ENCODE results near the gene SAMD11.
"Not testable (repeated sequence)": the region's sequence is repeated elsewhere in the genome, so short reads cannot be mapped to it uniquely, and the experiment has no call there.

The SAMD11 gene

DNA sequence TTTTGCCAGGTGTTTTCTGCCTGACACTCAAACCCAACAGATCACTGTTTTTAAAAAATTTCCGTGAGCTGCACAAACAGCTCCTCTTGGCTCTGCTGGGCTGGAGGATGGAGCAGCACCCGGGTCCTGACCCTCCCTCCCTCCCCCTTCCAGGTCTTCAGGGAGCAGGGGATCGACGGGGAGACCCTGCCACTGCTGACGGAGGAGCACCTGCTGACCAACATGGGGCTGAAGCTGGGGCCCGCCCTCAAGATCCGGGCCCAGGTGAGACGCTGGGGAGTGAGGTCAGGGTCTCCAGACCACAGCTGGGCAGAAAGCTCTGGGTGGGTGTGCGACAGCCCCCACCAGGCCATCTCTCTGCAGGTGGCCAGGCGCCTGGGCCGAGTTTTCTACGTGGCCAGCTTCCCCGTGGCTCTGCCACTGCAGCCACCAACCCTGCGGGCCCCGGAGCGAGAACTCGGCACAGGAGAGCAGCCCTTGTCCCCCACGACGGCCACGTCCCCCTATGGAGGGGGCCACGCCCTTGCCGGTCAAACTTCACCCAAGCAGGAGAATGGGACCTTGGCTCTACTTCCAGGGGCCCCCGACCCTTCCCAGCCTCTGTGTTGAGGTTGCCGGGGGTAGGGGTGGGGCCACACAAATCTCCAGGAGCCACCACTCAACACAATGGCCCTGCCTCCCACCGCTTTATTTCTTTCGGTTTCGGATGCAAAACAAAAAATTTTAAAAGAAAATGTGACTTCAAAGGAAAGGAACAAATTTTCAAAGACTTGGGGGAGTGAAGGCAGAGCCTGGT, 20.0 kb downstream of the SAMD11 start:
- no peak for DNase-seq (ENCODE audit: low spot score)

DNA sequence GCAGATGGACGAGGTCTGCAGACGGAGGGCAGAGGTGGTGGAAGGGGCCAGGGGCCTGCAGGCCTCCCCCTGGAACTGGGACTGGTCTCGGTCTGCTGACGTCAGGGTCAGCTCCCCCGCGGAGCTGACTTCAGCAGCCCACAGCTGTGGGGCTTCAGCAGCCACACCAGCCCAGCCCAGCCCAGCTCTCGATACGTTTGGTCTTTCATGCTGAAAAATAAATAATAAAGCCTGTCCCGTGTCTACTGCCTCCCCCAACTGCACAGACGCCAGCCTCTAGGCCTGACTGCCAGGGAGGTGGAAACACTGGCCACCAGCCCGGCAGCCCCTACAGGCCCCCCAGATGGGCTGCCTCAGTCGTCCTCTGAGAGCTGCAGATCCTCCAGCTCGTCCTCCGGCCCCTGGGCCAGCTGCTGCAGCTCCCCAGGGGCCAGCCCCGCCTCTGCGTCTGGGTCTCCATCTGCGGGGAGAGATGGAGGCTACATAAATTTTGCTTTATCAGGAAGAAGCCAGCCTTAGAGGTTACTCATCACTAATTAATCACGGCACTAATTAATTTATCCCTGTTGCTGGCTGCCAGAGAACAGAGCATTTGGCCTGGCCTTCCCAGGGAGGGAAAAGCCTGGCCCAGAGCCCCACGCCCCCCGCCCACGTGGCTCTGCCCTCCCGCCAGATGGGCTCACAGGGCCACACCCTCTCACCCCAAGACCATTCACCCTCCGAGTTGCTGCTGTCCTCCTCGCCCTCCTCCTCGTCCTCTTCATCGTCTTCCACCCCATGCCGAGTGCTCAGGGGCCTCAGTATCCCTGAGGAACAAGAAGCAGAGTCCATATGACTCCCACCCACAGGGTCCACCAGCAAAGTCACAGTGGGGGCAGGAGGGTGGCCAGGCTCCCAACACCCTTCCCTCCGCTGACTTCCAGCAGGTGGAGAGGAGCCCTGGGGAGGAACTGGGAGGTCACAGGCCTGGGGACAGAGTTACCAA, 20.9 kb downstream of the SAMD11 start:
- DNase-seq (ENCODE audit: low spot score), result no peak

DNA sequence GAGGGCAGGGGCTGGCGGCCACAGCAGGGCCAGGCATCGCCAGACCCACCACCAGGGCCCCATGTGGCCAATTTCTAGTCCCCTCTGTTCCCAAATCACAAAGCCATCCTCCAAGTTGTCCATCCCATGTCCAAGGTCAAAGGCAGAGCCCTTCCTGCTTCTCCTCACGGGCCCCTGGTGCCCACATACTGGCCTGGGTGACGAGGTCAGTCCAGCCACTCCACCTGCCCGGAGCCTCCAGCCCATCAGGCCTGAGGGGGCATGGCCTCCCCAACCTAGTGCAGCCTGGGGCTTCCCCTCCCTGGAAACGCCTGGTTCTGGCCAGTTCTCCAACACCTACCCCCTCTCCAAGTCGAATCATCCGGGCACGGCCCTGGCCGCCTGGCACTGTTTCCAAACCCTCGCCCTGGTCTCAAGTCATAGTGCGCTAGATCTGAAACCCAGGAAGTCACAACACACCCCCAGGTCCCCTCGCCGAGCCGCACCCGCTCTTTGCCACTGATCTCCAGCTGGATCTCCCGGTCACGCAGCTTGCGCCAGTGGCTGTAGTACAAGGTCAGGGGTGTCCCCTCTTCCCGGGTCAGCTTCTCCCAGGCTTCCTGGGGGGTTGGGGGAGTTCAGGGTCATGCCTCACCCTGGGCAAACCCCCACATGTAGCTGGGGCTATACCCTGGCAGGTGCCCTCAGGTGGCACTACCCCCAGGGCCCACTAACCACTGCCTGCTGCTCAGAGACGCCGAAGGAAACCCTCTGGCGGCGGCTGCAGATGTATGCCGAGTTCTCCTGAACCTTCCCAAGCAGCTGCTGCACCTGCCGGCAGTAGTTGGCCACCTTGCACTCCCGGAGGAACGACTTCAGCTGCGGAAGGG, 22.2 kb downstream of the SAMD11 start:
- DNase-seq (ENCODE audit: low spot score), result no peak

DNA sequence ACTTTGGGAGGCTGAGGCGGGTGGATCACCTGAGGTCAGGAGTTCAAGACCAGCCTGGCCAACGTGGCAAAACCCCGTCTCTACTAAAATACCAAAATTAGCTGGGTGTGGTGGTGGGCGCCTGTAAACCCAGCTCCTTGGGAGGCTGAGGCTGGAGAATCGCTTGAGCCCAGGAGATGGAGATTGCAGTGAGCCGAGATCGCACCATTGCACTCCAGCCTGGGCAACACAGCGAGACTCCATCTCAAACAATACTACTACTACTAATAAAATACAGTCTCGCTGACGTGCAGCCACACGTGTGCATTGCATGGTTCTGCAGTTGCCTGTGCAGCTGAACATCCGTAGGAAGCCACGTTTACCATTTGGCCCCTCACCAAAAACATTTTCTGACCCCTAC, 23.1 kb downstream of the SAMD11 start:
- DNase-seq (ENCODE audit: low spot score), result not testable (repeated sequence)

DNA sequence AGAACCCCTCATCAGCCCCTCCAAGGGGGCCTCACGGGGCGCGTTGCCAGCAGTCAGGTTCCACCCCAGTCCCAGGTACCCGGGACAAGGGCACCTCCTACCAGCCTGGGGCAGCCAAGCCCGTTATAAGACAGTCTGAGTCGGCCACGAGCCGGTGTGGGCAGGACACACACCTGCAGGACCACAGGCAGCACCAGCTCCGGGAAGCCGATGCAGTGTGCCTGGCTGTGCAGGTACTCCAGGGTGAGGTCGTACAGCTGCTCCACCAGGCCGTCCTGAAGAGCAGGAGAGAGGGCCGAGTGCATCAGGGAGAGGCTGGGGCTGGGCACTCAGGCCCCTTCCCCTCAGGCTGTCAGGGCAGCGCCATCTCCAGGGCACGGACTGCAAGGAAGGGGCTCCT, 24.2 kb downstream of the SAMD11 start:
- no peak for DNase-seq (ENCODE audit: low spot score)

DNA sequence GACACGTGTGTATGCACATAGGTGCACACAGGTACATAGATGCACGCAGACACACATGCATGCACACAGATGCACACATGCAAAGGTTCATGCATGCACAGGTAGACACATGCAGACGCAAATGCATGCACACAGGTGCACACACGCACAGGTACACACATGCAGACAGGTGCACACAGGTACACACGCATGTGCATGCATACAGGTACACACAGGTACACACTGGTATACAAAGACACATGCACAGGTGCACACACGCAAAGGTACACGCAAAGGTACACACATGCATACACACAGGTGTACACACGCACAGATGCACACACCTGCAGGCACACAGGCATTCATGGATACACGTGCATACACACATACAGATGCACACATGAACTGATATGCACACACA, 26.5 kb downstream of the SAMD11 start:
- no peak for DNase-seq (ENCODE audit: low spot score)

DNA sequence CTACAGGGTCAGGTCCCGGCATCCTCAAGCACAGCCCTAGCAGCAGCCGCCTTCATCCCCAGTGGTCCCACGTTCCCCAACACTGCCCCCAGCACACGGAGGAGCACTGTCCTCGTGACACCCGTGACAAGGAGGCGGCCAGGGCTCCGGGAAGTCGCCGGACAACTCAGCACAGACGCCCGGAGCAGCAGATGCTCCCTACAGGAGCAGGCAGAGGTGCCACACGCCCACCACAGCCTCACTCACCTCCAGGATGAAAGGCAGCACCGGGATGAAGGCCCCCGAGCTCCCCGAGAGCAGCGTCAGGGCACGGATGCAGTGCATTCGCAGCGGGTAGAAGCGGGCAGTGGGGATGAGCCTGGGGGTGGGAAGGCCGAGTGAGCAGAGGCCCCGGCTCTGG, 27.2 kb downstream of the SAMD11 start:
- no peak for DNase-seq (ENCODE audit: low spot score)

DNA sequence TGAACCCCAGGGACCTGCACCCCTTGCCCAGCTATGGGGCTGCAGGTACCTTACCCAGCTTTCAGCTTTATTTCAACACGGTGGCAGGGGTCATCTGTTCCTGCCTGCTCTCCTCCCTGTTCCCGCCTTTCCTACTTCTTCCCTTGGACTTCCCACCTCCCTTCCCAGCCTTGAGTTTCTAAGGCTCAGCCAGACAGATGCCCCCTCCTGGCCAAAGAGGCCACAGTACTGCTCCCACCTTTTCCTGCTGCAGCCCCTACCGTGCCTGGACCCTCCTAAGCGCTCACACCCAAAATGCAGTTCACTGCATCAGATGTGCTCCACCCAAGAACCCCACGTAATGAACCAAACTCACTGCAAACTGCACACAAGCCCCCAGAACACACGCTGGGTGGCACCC, 27.6 kb downstream of the SAMD11 start:
- no peak for DNase-seq (ENCODE audit: low spot score)

DNA sequence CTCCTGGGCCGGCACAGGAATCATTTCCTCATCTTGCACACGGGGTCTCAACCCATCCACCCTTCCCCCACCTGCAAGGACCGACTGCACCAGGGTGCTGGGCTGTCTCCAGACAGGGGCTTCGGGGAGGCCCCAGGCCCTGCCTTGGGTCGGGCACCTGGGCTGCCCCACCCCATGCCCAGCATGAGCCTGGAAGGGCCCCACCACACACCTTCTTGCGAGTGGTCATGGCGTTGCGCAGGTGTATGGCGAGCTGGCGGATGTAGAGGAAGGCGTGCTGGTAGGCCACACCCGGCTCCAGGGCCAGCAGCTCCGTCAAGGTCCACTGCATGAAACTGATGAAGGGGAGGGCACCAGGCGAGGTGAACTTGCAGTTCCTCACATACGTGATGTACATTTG, 28.5 kb downstream of the SAMD11 start:
- no peak for DNase-seq (ENCODE audit: low spot score)

DNA sequence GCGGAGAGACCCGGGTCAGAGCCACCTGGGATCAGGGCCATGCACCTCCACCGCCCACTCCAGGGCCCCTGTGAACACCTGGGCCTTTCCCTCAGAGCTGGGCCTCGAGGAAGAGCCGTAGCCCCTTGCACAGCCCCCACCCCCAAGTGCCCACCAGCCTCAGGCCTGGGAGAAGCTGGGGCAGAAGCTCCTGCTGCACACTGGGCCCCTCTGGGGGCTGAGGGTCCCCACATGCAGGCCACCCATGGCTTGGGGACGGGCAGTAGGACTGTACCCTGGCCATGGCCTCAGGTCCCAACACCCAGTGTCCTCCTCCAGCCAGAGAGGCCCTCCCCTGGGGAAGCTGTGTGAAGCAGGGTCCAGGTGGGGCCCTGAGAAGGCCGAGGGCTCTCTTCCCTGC, 28.9 kb downstream of the SAMD11 start:
- DNase-seq (ENCODE audit: low spot score), result no peak

DNA sequence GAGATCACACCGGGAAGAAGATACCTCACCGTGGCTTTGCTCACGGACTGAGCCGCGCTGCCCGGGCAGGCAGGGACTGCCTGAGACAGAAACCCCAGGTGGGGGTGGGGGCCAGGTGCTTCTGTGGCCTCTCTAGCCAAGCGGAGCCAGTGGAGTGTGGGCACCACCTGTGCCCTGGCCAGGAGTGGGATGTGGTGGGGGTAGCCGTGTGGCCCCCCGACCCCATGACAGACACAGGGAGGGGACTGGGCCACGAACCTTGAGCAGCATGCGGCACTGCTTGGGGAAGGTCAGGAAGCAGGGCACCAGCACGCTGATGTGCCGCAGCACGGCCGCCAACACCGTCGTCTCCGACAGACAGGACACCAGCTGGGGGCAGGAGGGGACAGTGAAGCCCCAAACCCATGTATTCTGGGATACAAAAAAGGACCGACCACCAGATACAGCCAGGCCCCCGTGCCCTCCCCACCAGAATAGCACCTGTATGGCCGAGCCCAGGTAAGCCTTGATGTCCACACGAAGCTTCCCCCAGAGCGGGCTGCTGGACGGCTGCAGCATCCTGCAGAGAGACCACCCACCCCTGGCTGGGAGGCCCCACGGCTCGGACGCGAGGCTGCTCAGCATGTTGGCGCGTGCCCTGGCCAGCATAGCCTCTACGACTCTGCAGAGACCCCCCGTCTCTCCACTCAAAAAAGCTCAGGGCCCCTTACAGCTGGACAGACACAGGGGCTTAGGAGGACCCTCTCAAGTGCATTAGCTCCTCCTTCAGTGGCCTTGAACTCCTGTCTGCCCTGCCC, 30.0 kb downstream of the SAMD11 start:
- no peak for DNase-seq (ENCODE audit: low spot score)

DNA sequence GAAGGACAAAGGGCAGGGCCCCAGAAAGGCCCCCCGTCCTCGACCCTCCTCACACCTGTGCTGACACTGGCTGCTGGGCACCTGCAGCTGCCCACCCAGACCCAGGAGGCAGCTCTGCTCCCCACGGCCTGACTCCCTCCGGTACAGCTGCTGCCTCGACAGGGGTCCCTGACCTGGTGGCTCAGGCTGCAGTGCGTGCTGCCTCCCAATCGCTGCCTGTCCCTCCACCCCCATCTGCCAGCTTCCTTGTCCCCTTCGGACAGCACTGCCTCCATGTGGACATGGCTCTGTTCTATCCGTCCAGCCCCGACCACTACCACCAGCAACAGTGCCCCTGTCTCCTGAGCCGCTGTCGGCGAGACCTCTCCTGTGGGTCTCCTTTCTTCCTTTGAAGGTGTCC, 31.2 kb downstream of the SAMD11 start:
- no peak for DNase-seq (ENCODE audit: low spot score)

DNA sequence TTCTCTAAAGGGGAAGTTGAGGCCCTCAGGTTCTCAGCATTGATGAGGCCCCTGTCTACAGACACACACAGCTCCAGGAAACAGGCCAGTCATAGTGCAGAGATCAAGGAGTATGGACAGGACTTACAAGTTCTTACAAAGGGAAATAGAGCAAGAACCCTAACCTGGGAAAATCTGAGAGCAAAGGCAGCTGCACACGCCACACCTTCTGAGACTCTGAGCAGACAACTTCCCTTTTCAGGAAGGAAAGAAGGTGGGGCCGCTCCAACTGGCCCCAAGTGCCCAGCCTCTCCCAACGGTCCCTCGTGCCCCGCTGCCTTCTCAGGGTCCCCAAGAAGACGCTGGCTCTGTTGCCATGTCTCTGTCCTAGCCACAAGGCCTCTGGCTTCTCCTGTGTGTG, 31.8 kb downstream of the SAMD11 start:
- no peak for DNase-seq (ENCODE audit: low spot score)

DNA sequence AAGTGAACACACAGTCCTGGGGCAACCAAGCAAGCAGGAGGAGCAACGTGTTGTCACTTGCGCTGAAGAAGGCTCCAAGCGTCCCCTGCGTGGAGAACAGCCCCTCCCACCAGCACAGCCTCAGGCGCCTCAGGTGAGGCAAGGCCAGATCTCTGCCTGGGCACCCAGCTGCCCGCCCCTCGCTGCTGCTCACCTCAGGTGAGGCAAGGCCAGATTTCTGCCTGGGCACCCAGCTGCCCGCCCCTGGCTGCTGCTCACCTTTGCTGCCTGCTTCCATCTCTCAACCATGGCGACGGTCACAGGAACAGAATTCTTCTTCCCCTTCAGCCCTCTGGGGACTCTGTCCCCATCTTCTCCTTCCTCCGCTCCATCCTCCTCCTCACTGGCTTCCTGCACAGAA, 32.9 kb downstream of the SAMD11 start:
- no peak for DNase-seq (ENCODE audit: low spot score)

DNA sequence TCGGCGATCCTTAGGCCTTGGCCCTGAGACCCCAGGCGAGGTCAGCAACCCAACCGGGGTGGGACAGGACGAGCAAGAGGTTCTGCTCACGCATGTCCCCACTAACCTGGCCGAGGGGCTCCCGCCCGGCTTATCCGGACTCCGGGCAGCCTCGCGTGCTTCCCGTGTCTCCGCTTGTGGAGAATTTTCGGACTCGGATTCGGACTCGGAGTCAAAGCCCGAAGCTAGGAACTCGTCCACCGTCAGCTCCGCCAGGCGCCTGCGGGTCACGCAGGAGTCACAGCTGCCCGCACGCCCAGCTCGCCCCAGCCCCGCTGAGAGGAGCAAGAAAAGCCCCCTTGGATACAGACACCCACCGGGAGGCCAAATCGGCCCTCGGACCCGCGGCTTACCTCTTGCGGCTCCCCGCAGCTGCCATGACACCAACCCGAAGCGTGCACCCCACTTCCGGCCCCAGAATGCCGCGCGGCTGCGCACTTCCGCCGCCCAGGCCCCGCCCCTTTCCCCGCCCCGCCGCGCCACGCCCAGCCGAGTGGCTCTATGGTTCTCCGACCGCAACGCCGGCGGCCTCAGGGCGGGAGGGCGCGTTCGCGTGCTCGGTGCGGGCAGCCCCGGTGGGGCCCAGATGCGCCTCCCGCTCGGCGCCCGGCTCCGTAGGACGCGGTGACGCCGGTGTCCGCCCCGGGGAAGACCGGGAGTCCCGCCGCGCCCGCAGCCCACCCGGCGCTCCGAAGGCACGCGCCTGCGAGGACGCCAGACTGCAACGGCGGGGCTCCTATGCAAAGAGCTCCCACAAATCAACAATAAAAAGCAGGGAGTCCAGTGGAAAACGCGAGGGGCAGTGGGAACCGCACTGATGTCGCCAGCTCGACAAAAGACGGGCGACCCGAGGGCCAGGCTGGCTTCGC, 35.4 kb downstream of the SAMD11 start, which contains the start of gene NOC2L:
TSS of gene NOC2L (minus strand) at position 434 of the 908 bp plus-strand sequence. CDS start at position 418, 16 bp downstream.
- DNase-seq (ENCODE audit: low spot score), result peak; percentile 97

DNA sequence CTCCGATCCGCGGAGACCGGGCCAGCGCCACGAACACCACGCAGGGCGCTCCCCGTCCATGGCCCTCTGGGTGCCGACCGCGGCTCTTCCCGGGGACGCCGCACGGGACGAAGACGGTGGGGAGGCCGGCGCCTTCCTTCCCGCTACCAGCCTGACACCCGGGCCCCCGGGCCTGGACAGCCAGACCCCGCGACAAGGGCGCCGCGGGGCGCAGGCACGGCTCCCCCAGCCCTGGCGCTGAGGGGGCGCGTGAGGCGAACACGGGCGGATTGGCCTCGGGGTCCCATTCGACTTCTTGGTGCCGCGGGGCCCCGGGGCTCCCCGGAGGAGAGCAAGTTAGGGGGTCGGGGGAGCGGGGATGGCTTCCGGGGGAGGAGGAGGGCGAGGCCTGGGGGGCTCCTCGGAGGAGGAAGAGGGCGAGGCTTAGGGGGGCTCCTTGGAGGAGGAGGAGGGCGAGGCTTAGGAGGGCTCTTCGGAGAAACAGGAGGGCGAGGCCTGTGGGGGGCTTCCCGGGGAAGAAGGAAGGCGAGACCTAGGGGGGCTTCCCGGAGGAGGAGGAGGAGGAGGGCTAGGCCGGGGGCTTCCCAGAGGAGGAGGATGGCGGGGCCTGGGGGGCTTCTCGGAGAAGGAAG, 36.1 kb downstream of the SAMD11 start:
- DNase-seq (ENCODE audit: low spot score), result no peak

DNA sequence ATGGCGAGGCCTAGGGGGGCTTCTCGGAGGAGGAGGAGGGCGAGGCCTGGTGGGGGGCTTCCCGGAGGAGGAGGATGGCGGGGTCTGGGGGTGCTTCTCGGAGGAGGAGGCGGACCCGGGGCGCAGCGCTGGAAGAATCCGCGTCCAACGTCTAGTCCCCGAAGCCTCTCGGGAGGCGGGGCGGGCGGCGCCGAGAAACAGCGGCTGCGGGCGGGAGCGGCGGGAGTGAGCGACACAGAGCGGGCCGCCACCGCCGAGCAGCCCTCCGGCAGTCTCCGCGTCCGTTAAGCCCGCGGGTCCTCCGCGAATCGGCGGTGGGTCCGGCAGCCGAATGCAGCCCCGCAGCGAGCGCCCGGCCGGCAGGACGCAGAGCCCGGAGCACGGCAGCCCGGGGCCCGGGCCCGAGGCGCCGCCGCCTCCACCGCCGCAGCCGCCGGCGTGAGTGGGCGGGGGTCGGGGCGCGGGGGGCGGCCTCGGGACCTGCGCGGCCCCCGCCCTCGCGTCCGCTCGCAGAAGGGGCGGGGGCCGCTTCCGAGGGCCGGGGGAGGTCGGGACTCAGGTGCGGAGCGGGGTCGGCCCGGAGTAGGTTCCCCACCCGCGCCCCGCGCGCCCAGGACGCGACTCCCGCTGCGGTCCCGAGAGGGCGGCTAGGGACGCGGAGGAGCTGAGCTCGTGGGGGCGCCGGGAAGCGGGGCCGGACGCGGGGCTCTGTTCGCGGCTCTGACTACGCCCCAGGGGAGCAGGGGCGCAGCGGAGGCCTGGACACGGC, 36.8 kb downstream of the SAMD11 start, which contains the start of gene KLHL17:
TSS of gene KLHL17 (plus strand) at position 222 of the 769 bp plus-strand sequence. CDS start at position 332, 110 bp downstream.
- peak; percentile 83 for DNase-seq (ENCODE audit: low spot score)

DNA sequence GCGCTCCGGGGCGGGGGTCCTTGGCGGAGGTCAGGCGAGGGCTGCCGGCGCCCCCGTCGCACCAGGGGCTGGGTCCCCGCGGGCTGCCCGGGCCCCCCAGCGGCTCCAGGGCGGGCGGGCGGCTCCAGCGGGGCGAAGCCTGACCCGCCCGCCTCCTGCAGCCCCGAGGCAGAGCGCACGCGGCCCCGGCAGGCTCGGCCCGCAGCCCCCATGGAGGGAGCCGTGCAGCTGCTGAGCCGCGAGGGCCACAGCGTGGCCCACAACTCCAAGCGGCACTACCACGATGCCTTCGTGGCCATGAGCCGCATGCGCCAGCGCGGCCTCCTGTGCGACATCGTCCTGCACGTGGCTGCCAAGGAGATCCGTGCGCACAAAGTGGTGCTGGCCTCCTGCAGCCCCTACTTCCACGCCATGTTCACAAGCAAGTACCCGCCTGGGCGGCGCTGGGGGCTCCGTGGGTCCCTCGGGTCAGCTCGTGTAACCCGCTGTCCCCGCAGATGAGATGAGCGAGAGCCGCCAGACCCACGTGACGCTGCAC, 37.5 kb downstream of the SAMD11 start:
- DNase-seq (ENCODE audit: low spot score), result no peak

All from activated CD4-positive, alpha-beta T cell treated with anti-CD3 and anti-CD28 coated beads, Interleukin-2, Interleukin-4, amounts not matched to agents 100 ng/mL and 50 ng/mL, durations not matched to agents 16 hours and 8 hours (primary cell).